Ovary (tissue), 3 donors: Measurements from ENCODE around the gene ARAP1.

Experiments used
- CTCF ChIP-seq, 3 donors: fragments of 450-650 bp in 2 of 3; fragments of 200-600 bp in 1 of 3; IDR thresholded peaks; one replicate each; pipeline versions ENCODE4 v1.5.1 to v1.8.0; 2016 to 2022; ENCODE audit warnings: antibody characterized with exemption in 3 of 3, mild to moderate bottlenecking in 1 of 3
- EP300 ChIP-seq: sonication (generic); formaldehyde crosslinking; IDR thresholded peaks from one replicate; pipeline ENCODE4 v1.6.1; 2017; ENCODE audit warnings: antibody characterized with exemption
- POLR2A ChIP-seq: fragments of 450-650 bp; IDR thresholded peaks from one replicate; pipeline ENCODE4 v1.6.1; 2017; ENCODE audit warnings: antibody characterized with exemption, mild to moderate bottlenecking, moderate library complexity
- donor health status: DM: no; HTN: no; CAD: no.

GRCh38 chr11:72792437-72793021 is 40.3 kb upstream of the ARAP1 start:
- TF ChIP-seq CTCF (IDR thresholded peaks at IDR 0.05): no peak
- TF ChIP-seq POLR2A: no peak
- TF ChIP-seq EP300: no peak
